ENCODE measurements around the gene KIF20A. TPM values are rescaled to one million over a fixed set of nuclear protein-coding genes. Genes with fewer than 3 reads are reported as not detected.

KIF20A gene
- total RNA-seq, 2 experiments from 2014 or later, result 50.7 to 51.4 TPM

DNA sequence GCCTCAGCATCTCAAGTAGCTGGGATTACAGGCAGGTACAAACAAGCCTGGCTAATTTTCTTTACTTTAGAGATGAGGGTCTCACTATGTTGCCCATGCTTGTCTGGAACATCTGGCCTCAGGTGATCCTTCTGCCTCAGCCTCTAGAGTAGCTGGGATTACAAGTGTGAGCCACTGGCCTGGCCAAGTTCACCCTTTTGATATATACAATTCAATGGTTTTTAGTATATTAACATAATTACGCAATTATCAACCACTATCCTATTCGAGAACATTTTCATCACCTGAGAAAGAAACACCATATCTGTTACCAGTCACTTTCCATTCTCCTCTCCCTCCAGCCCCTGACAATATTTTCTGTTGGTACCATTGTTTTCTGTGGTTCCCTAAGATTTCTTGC is 37.9 kb downstream of the KIF20A start:
- Mint-ChIP-seq H3K9me3 (no peaks in the 10 kb centered on the region), H3K4me3 (no peak overlapping the region), H3K27me3 (peaks cover 3% of the 10 kb centered on the region), H3K36me3 (ENCODE audit: low read depth) (peaks cover 4% of the 10 kb centered on the region), H3K4me1 (ENCODE audit: low read depth) (peaks cover 8% of the 10 kb centered on the region), H3K27ac (no peak overlapping the region)
- no peak for TF ChIP-seq CTCF (IDR thresholded peaks at IDR 0.05)
- intact Hi-C loops (cut with micrococcal nuclease), result loop anchor here (10.0 kb wide), 1 partner anchor 118 kb away; the partner anchor contains the start of genes CDC25C and FAM53C
- ChIA-PET POLR2A (interaction anchor here (1.7 kb wide), 1 partner anchor 34 kb away, joined by 3 read pairs; no protein-coding TSS in a partner anchor), CTCF (interaction anchor here (0.6 to 2.3 kb wide), 6 partner anchors 39 to 1042 kb away, joined by 3 to 8 read pairs (median 4); partner anchors contain the start of genes BRD8, FAM53C and KDM3B)
- DNase-seq (no peak), ATAC-seq (no peak)

- POLR2A ChIA-PET, result interaction anchor here (1.4 kb wide), 1 partner anchor 17 kb away, joined by 3 read pairs; no protein-coding TSS in a partner anchor
- intact Hi-C loops (cut with micrococcal nuclease), result loop anchor here (5.0 kb wide), 1 partner anchor 59 kb away; no protein-coding TSS in a partner anchor
Measured at GRCh38 chr5:138223532-138223931, 44.6 kb downstream of the KIF20A start.

GRCh38 chr5:138224712-138225111 is 45.8 kb downstream of the KIF20A start:
- H3K27ac Mint-ChIP-seq, result no peak overlapping the region
- H3K27me3 Mint-ChIP-seq, result peaks cover 11% of the 10 kb centered on the region
- no peaks in the 10 kb centered on the region for H3K36me3 Mint-ChIP-seq (ENCODE audit: low read depth)
- ChIA-PET POLR2A (no interaction called here), CTCF (interaction anchor here (0.9 to 2.1 kb wide), 3 partner anchors 12 to 34 kb away, joined by 3 to 5 read pairs (median 3); partner anchors contain the start of gene CDC23)
- no peak for TF ChIP-seq CTCF (IDR thresholded peaks at IDR 0.05)
- H3K9me3 Mint-ChIP-seq, result peaks cover 6% of the 10 kb centered on the region
- H3K4me3 Mint-ChIP-seq, result no peak overlapping the region
- H3K4me1 Mint-ChIP-seq (ENCODE audit: low read depth), result no peaks in the 10 kb centered on the region
- DNase-seq (no peak), ATAC-seq (no peak)
- intact Hi-C loops (cut with micrococcal nuclease), result loop anchor here (5.0 kb wide), 1 partner anchor 58 kb away; no protein-coding TSS in a partner anchor

More at GRCh38 chr5:138223532-138223931, 44.6 kb downstream of the KIF20A start:
- H3K9me3 Mint-ChIP-seq, result peaks cover 6% of the 10 kb centered on the region
- ATAC-seq (no peak), DNase-seq (no peak)
- CTCF ChIA-PET, result interaction anchor here (0.7 to 2.2 kb wide), 16 partner anchors 8 to 226 kb away, joined by 3 to 14 read pairs (median 4); partner anchors contain the start of genes CDC23, CDC25C and KDM3B
- TF ChIP-seq CTCF (IDR thresholded peaks at IDR 0.05), result no peak
- no peaks in the 10 kb centered on the region for H3K36me3 Mint-ChIP-seq (ENCODE audit: low read depth)
- no peak overlapping the region for H3K27ac Mint-ChIP-seq
- H3K27me3 Mint-ChIP-seq, result peaks cover 11% of the 10 kb centered on the region
- H3K4me1 Mint-ChIP-seq (ENCODE audit: low read depth), result no peaks in the 10 kb centered on the region
- H3K4me3 Mint-ChIP-seq, result no peak overlapping the region

- Mint-ChIP-seq H3K36me3 (ENCODE audit: low read depth) (no peaks in the 10 kb centered on the region), H3K4me3 (no peak overlapping the region), H3K27me3 (peaks cover 10% of the 10 kb centered on the region), H3K9me3 (peaks cover 6% of the 10 kb centered on the region), H3K27ac (no peak overlapping the region), H3K4me1 (ENCODE audit: low read depth) (no peaks in the 10 kb centered on the region)
- intact Hi-C loops (cut with micrococcal nuclease), result no loop called here
- CTCF ChIA-PET, result no interaction called here
- DNase-seq, result no peak
- no peak for ATAC-seq
- TF ChIP-seq CTCF (IDR thresholded peaks at IDR 0.05), result no peak
- POLR2A ChIA-PET, result no interaction called here
Measured at GRCh38 chr5:138226910-138227309, 48.0 kb downstream of the KIF20A start.

DNA sequence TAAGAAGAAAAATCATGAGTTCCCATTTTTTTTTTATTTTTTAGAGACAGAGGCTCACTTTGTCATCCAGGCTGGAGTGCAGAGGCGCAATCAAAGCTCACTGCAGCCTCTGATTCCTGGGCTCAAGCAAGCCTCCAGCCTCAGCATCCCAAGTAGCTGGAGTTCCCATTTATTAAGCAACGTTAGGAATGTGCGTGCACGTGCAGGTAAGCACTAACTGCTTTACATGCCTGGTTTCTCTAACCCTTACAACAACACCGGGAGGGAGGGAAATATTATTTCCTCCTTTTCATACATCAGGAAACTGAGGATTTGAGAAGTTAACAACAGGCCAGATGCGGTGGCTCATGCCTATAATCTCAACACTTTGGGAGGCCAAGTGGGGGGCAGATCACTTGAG is 50.5 kb downstream of the KIF20A start:
- no peak for TF ChIP-seq CTCF (IDR thresholded peaks at IDR 0.05)
- no peaks in the 10 kb centered on the region for H3K36me3 Mint-ChIP-seq (ENCODE audit: low read depth)
- ChIA-PET CTCF (interaction anchor here (1.1 kb wide), 1 partner anchor 49 kb away, joined by 3 read pairs; no protein-coding TSS in a partner anchor), POLR2A (no interaction called here)
- peaks cover 6% of the 10 kb centered on the region for H3K9me3 Mint-ChIP-seq
- H3K4me1 Mint-ChIP-seq (ENCODE audit: low read depth), result no peaks in the 10 kb centered on the region
- intact Hi-C loops (cut with micrococcal nuclease), result no loop called here
- ATAC-seq (no peak), DNase-seq (no peak)
- peaks cover 7% of the 10 kb centered on the region for H3K27me3 Mint-ChIP-seq
- no peak overlapping the region for H3K27ac Mint-ChIP-seq
- H3K4me3 Mint-ChIP-seq, result no peak overlapping the region

Measured in activated CD8-positive, alpha-beta T cell treated with anti-CD3 and anti-CD28 coated beads for 36 hours (primary cell).